K562 (cell line): Measurements from ENCODE around the gene BIRC6. TPM values are rescaled to one million over a fixed set of nuclear protein-coding genes. Genes with fewer than 3 reads are reported as not detected.

Experiments used
- ARID1B ChIP-seq: fragments of 450-650 bp; IDR thresholded peaks from 2 replicates; pipeline ENCODE4 v1.6.1; 2016; ENCODE audit warnings: antibody characterized with exemption, mild to moderate bottlenecking, inconsistent platforms
- CBFB ChIP-seq: sonication (generic); formaldehyde crosslinking; IDR thresholded peaks from 2 replicates; pipeline ENCODE4 v1.4.0; 2020; ENCODE audit warnings: mild to moderate bottlenecking, missing genetic modification reagents
- FOS ChIP-seq: IDR thresholded peaks from 3 replicates; pipeline ENCODE4 v1.6.1; 2011; ENCODE audit not compliant: insufficient read length; ENCODE audit errors: extremely low read depth
- FOXM1 ChIP-seq, 2 experiments: fragments of 450-650 bp in 1 of 2; sonication (generic) in 1 of 2; formaldehyde crosslinking in 1 of 2; IDR thresholded peaks; 2 replicates each; pipeline versions ENCODE4 v1.6.1 to v1.9.0; 2017 to 2022; ENCODE audit warnings: low read depth in 2 of 2, mild to moderate bottlenecking in 2 of 2, missing genetic modification reagents in 1 of 2, moderate library complexity in 1 of 2
- HNRNPH1 ChIP-seq: fragments of 200-400 bp; formaldehyde crosslinking; optimal IDR thresholded peaks from 2 replicates; pipeline ENCODE3; 2017; ENCODE audit warnings: low read depth, mild to moderate bottlenecking, low read length, moderate library complexity
- JUND ChIP-seq, 2 experiments: IDR thresholded peaks; 2 replicates in 1 of 2; 3 replicates in 1 of 2; pipeline ENCODE4 v1.6.1; 2011; ENCODE audit warnings: borderline replicate concordance in 2 of 2, low read depth in 2 of 2, low read length in 2 of 2, improper control_type of control experiment in 1 of 2, missing biosample characterization in 1 of 2, missing genetic modification characterization in 1 of 2, missing genetic modification reagents in 1 of 2
- KDM1A ChIP-seq, 2 experiments: fragments of 450-650 bp; IDR thresholded peaks; 2 replicates each; pipeline ENCODE4 v1.6.1; 2016; ENCODE audit warnings: mild to moderate bottlenecking in 2 of 2
- KLF16 ChIP-seq: IDR thresholded peaks from 2 replicates; pipeline ENCODE4 v1.6.1; 2016; ENCODE audit warnings: antibody characterized with exemption
- MBD2 ChIP-seq: sonication (generic); IDR thresholded peaks from 2 replicates; pipeline ENCODE4 v1.6.1; 2016; ENCODE audit warnings: low read depth, borderline replicate concordance
- RBM14 ChIP-seq: fragments of 200-400 bp; formaldehyde crosslinking; IDR thresholded peaks from 2 replicates; pipeline ENCODE4 v1.6.1; 2018; ENCODE audit warnings: low read depth, mild to moderate bottlenecking, low read length, moderate library complexity, borderline replicate concordance; ENCODE audit not compliant: insufficient read depth
- SETDB1 ChIP-seq: IDR thresholded peaks from one replicate; pipeline ENCODE4 v1.6.1; 2012; ENCODE audit warnings: low read length, control low read depth, inconsistent platforms
- SMARCB1 ChIP-seq: IDR thresholded peaks from 2 replicates; pipeline ENCODE4 v1.6.1; 2011; ENCODE audit warnings: improper control_type of control experiment, low read depth; ENCODE audit not compliant: insufficient read length
- SMARCC2 ChIP-seq: fragments of 450-650 bp; IDR thresholded peaks from 2 replicates; pipeline ENCODE4 v1.6.1; 2017; ENCODE audit warnings: antibody characterized with exemption, moderate library complexity, mild to moderate bottlenecking, low read depth
- SRF ChIP-seq, 2 experiments: fragments of 250-450, 450-650 bp in 1 of 2; sonication (Bioruptor Pico) in 1 of 2; sonication (generic) in 1 of 2; formaldehyde crosslinking; IDR thresholded peaks; 2 replicates each; pipeline versions ENCODE4 v1.5.0 to v1.5.1; 2020 to 2022; ENCODE audit warnings: mild to moderate bottlenecking in 1 of 2, missing genetic modification reagents in 1 of 2
- TAL1 ChIP-seq: fragments of 450-650 bp; IDR thresholded peaks from 2 replicates; pipeline ENCODE4 v1.6.1; 2016; ENCODE audit warnings: mild to moderate bottlenecking
- TBL1XR1 ChIP-seq, 2 experiments: IDR thresholded peaks; 2 replicates each; pipeline ENCODE4 v1.6.1; 2012; ENCODE audit warnings: improper control_type of control experiment in 2 of 2, low read length in 2 of 2, mild to moderate bottlenecking in 1 of 2
- TRIM24 ChIP-seq, 2 experiments: fragments of 450-650 bp; IDR thresholded peaks; 2 replicates each; pipeline ENCODE4 v1.6.1; 2016
- ZNF436 ChIP-seq: fragments of 250-450, 450-650 bp; sonication (Bioruptor Pico); formaldehyde crosslinking; IDR thresholded peaks from 2 replicates; pipeline ENCODE4 v1.7.0; 2020; ENCODE audit warnings: mild to moderate bottlenecking
- ZNF668 ChIP-seq: fragments of 250-450 bp; sonication (Bioruptor Pico); IDR thresholded peaks from 2 replicates; pipeline ENCODE4 v1.8.0; 2022; ENCODE audit warnings: mild to moderate bottlenecking, inconsistent platforms
- polyA plus RNA-seq, 8 experiments: library from polyadenylated mRNA; depleted of rRNA in 4 of 8; stranded (reverse) in 5 of 8; unstranded in 3 of 8; fragments of >200 nt; fragmentation: Nextera tagmentation in 2 of 8; fragmentation: Illumina TruSeq in 1 of 8; extraction: Ambion mirVana in 2 of 8; extraction: Trizol in 1 of 8; gene quantifications; 2 replicates each; pipeline versions ENCODE4 v1.2.1 to v1.2.3, GENCODE V29; 2011 to 2014; ENCODE audit warnings: inconsistent platforms in 1 of 8, missing spikeins in 1 of 8
- total RNA-seq, 7 experiments: library from RNA; depleted of rRNA in 6 of 7; stranded (reverse); fragments of >200 nt in 6 of 7; fragmentation: Illumina TruSeq in 2 of 7; extraction: Trizol in 2 of 7; gene quantifications; 2 replicates each; pipeline versions ENCODE4 v1.2.1 to v1.2.3, GENCODE V29; 2011 to 2021; ENCODE audit warnings: low replicate concordance in 1 of 7
- TF ChIP-seq, protein P1 (sequence below): fragments of 250-450 bp; sonication (Bioruptor Pico); IDR thresholded peaks from 2 replicates; pipeline ENCODE4 v1.4.0; 2020; ENCODE audit warnings: mild to moderate bottlenecking
- TF ChIP-seq, protein P2 (sequence below): fragments of 450-650 bp; conservative IDR thresholded peaks from 2 replicates; pipeline ENCODE4 v1.6.1; 2016; ENCODE audit warnings: missing genetic modification characterization, low read depth, mild to moderate bottlenecking, missing compliant biosample characterization, moderate library complexity
- TF ChIP-seq, protein P3 (sequence below): fragments of 450-650 bp; formaldehyde crosslinking; IDR thresholded peaks from 2 replicates; pipeline ENCODE4 v1.4.0; 2020; ENCODE audit warnings: mild to moderate bottlenecking

The BIRC6 gene
- total and polyA plus RNA-seq, 9 of the 15 experiments (the other 6 are each of a cell fraction or from before 2014, with no cell fraction given) = 18.8 to 110 (median 49.8) TPM

DNA sequence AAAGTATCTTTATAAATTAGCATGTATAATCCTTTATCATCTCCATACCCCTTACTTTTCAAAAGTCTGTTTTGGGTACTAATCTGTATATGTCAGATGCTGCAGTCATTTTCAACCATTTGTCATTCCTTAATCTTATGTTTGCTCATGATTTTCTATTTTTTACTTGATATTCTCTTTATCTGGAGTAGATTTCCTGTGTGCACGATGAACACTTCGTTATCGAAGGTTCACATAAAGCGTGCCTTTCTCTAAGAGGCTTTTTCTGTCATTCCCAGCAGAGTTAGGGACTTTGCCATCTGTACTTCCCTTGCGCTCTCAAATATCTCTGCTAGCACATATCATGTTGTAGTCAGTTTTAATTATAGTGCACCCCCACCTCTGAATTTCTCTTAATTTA lies 123.2 kb downstream of the BIRC6 start (continued):
- TF ChIP-seq SRF (CRISPR knock-in tag; IDR thresholded peaks at IDR 0.05) (no peak), TRIM24 (IDR thresholded peaks at IDR 0.05) (peak; percentile 78 to 88; a peak in 2 of 4 replicates), ZNF436 (CRISPR knock-in tag) (no peak), ARID1B (peak; percentile 94), JUND (IDR thresholded peaks at IDR 0.05; ENCODE audit: borderline replicate concordance, low read depth, low read length) (peak; percentile 25; the same call in 1 of the 2 replicates), JUND (tag; IDR thresholded peaks at IDR 0.05; ENCODE audit: borderline replicate concordance, low read depth, low read length) (no peak), FOS (no peak), ZNF668 (CRISPR knock-in tag) (no peak), TAL1 (peak; percentile 87), KLF16 (peak; percentile 85; the same call in 1 of the 2 replicates), KDM1A (IDR thresholded peaks at IDR 0.05) (peak; percentile 79 to 83), CBFB (no peak), SMARCC2 (no peak; the same call in 1 of the 2 replicates), MBD2 (no peak), TBL1XR1 (IDR thresholded peaks at IDR 0.05; ENCODE audit: low read length in 2 of 2) (peak in 1 of 2 experiments; percentile 65; a peak in 2 of 4 replicates), HNRNPH1 (no peak), RBM14 (no peak), FOXM1 (IDR thresholded peaks at IDR 0.05; ENCODE audit: low read depth) (peak; percentile 56; the same call in 1 of the 2 replicates), FOXM1 (CRISPR knock-in tag; IDR thresholded peaks at IDR 0.05; ENCODE audit: low read depth) (no peak), SMARCB1 (no peak), SETDB1 (no peak)
- TF ChIP-seq, protein P1, sequence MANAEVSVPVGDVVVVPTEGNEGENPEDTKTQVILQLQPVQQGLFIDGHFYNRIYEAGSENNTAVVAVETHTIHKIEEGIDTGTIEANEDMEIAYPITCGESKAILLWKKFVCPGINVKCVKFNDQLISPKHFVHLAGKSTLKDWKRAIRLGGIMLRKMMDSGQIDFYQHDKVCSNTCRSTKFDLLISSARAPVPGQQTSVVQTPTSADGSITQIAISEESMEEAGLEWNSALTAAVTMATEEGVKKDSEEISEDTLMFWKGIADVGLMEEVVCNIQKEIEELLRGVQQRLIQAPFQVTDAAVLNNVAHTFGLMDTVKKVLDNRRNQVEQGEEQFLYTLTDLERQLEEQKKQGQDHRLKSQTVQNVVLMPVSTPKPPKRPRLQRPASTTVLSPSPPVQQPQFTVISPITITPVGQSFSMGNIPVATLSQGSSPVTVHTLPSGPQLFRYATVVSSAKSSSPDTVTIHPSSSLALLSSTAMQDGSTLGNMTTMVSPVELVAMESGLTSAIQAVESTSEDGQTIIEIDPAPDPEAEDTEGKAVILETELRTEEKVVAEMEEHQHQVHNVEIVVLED = no peak
- TF ChIP-seq, protein P2, sequence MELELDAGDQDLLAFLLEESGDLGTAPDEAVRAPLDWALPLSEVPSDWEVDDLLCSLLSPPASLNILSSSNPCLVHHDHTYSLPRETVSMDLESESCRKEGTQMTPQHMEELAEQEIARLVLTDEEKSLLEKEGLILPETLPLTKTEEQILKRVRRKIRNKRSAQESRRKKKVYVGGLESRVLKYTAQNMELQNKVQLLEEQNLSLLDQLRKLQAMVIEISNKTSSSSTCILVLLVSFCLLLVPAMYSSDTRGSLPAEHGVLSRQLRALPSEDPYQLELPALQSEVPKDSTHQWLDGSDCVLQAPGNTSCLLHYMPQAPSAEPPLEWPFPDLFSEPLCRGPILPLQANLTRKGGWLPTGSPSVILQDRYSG = no peak
- TF ChIP-seq, protein P3, sequence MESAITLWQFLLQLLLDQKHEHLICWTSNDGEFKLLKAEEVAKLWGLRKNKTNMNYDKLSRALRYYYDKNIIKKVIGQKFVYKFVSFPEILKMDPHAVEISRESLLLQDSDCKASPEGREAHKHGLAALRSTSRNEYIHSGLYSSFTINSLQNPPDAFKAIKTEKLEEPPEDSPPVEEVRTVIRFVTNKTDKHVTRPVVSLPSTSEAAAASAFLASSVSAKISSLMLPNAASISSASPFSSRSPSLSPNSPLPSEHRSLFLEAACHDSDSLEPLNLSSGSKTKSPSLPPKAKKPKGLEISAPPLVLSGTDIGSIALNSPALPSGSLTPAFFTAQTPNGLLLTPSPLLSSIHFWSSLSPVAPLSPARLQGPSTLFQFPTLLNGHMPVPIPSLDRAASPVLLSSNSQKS = no peak
